K562 (cell line): ENCODE results near the gene IFT25. TPM values are rescaled to one million over a fixed set of nuclear protein-coding genes. Genes with fewer than 3 reads are reported as not detected.

Experiments
- ATAC-seq: fragments of 200-7000 bp; cut with Tn5 transposase; 3 replicates; pipeline ENCODE4 v1.9.1; 2020; ENCODE audit warnings: moderate library complexity
- BruUV-seq: library from RNA; stranded (reverse); fragments of 400-500 nt; replicated peaks from 2 replicates; lab custom pipeline; 2021; lab: Mats Ljungman, UMichigan
- CTCF ChIA-PET: fragments of 300-600 bp; formaldehyde crosslinking; extraction: SDS; loops from one replicate; lab custom pipeline; 2021; ENCODE audit warnings: low intra/inter-chr PET ratio; lab: Yijun Ruan, JAX
- POLR2A ChIA-PET: fragments of 300-600, 350-650 bp; sonication (Branson Sonifier 250); formaldehyde crosslinking; extraction: SDS; loops from one replicate; lab custom pipeline; 2021; ENCODE audit warnings: antibody characterized with exemption, inconsistent platforms; lab: Yijun Ruan, JAX
- DNase-seq, 4 experiments: peaks; one replicate each; pipeline versions ENCODE4 v3.0.0 to v3.0.0-alpha.2; 2011 to 2018; ENCODE audit warnings: low spot score in 3 of 4, mixed read lengths in 3 of 4; ENCODE audit errors: extremely low read depth in 1 of 4
- FAIRE-seq: peaks from 2 replicates; lab custom pipeline; 2011; peaks lifted over from hg19 to GRCh38; lab: Jason Lieb, UNC
- H2AFZ ChIP-seq: 2 replicates; pipeline ENCODE4 v1.6.0; 2011; ENCODE audit warnings: low read depth, low read length, control low read depth, inconsistent platforms
- H3K27ac ChIP-seq: fragments of 200-600 bp; 3 replicates; pipeline ENCODE4 v1.8.0; 2011; ENCODE audit warnings: low read depth, mild to moderate bottlenecking, control low read depth, inconsistent platforms, low read length, moderate library complexity, mixed read lengths; ENCODE audit errors: extremely low read depth
- H3K27me3 ChIP-seq, 2 experiments: fragments of 300-600 bp in 1 of 2; 2 replicates in 1 of 2; 3 replicates in 1 of 2; pipeline versions ENCODE4 v1.6.0 to v1.8.0; 2011; ENCODE audit warnings: inconsistent platforms in 2 of 2, low read length in 2 of 2, mild to moderate bottlenecking in 1 of 2, mixed read lengths in 1 of 2, moderate library complexity in 1 of 2; ENCODE audit not compliant: control insufficient read depth in 2 of 2, insufficient read depth in 2 of 2
- H3K36me3 ChIP-seq: fragments of 300-600 bp; 3 replicates; pipeline ENCODE4 v1.8.0; 2011; ENCODE audit warnings: mild to moderate bottlenecking, low read length, inconsistent platforms; ENCODE audit not compliant: control insufficient read depth, insufficient read depth
- H3K4me1 ChIP-seq, 2 experiments: fragments of 200-600 bp in 1 of 2; replicated peaks in 1 of 2; 2 replicates in 1 of 2; 3 replicates in 1 of 2; pipeline versions ENCODE4 v1.5.1 to v1.8.0; 2011; ENCODE audit warnings: inconsistent platforms in 2 of 2, low read length in 2 of 2, mild to moderate bottlenecking in 1 of 2, mixed read lengths in 1 of 2, moderate library complexity in 1 of 2; ENCODE audit not compliant: control insufficient read depth in 2 of 2, insufficient read depth in 2 of 2
- H3K4me2 ChIP-seq: 2 replicates; pipeline ENCODE4 v1.6.1; 2011; ENCODE audit warnings: low read length, control low read depth, inconsistent platforms, mixed read lengths; ENCODE audit not compliant: insufficient read depth
- H3K4me3 ChIP-seq: fragments of 200-600 bp; sonication (generic), shearing (Covaris generic); 2 replicates; pipeline ENCODE4 v1.5.1; 2016; ENCODE audit warnings: control low read depth, inconsistent platforms
- H3K79me2 ChIP-seq: fragments of 200-600 bp; 3 replicates; pipeline ENCODE4 v1.8.0; 2011; ENCODE audit warnings: low read length, inconsistent platforms; ENCODE audit not compliant: control insufficient read depth, insufficient read depth
- H3K9ac ChIP-seq, 2 experiments: 2 replicates each; pipeline versions ENCODE4 v1.6.0 to v1.6.1; 2011; ENCODE audit warnings: low read depth in 2 of 2, low read length in 2 of 2, control low read depth in 1 of 2, inconsistent platforms in 1 of 2, mild to moderate bottlenecking in 1 of 2, mixed read lengths in 1 of 2; ENCODE audit not compliant: insufficient read depth in 1 of 2
- H3K9me1 ChIP-seq: one replicate; pipeline ENCODE4 v1.6.0; 2011; ENCODE audit warnings: inconsistent platforms, mild to moderate bottlenecking, low read length, moderate library complexity; ENCODE audit not compliant: control insufficient read depth, insufficient read depth
- H3K9me3 ChIP-seq: replicated peaks from 2 replicates; pipeline ENCODE4 v1.5.1; 2011; ENCODE audit warnings: low read depth, low read length, inconsistent platforms; ENCODE audit not compliant: control insufficient read depth, insufficient read depth
- H4K20me1 ChIP-seq: replicated peaks from 2 replicates; pipeline ENCODE4 v1.6.1; 2011; ENCODE audit warnings: low read length, inconsistent platforms, mixed read lengths; ENCODE audit not compliant: control insufficient read depth, insufficient read depth
- C11orf30 ChIP-seq: fragments of 450-650 bp; IDR thresholded peaks from 2 replicates; pipeline ENCODE4 v1.6.1; 2016; ENCODE audit warnings: low read depth, mild to moderate bottlenecking
- HNRNPUL1 ChIP-seq: fragments of 200-400 bp; formaldehyde crosslinking; IDR thresholded peaks from 2 replicates; pipeline ENCODE4 v1.6.1; 2017; ENCODE audit warnings: low read length
- MECOM ChIP-seq: fragments of 250-450 bp; sonication (Bioruptor Pico); IDR thresholded peaks from 2 replicates; pipeline ENCODE4 v1.8.0; 2022; ENCODE audit warnings: inconsistent platforms
- SREBF2 ChIP-seq: sonication (generic); formaldehyde crosslinking; IDR thresholded peaks from 2 replicates; pipeline ENCODE4 v1.4.0; 2020; ENCODE audit warnings: mild to moderate bottlenecking, missing genetic modification reagents
- TOE1 ChIP-seq, 2 experiments: fragments of 450-650 bp in 1 of 2; sonication (generic) in 1 of 2; formaldehyde crosslinking in 1 of 2; IDR thresholded peaks; 2 replicates each; pipeline versions ENCODE4 v1.7.1 to v1.8.0; 2016 to 2022; ENCODE audit warnings: borderline replicate concordance in 2 of 2, mild to moderate bottlenecking in 2 of 2, antibody characterized with exemption in 1 of 2, inconsistent platforms in 1 of 2, low read depth in 1 of 2, missing genetic modification reagents in 1 of 2, moderate library complexity in 1 of 2
- U2AF1 ChIP-seq: fragments of 200-400 bp; formaldehyde crosslinking; optimal IDR thresholded peaks from 2 replicates; pipeline ENCODE3; 2017; ENCODE audit warnings: mild to moderate bottlenecking, low read depth, low read length, moderate library complexity
- ZC3H8 ChIP-seq: fragments of 450-650 bp; IDR thresholded peaks from 2 replicates; pipeline ENCODE4 v1.6.1; 2017
- ZNF316 ChIP-seq: fragments of 450-650 bp; IDR thresholded peaks from 2 replicates; pipeline ENCODE4 v1.6.1; 2016
- WGBS: fragments of 100-300 bp; shearing (Covaris generic); methylation state at CpG from one replicate; pipeline ENCODE4 v1.1.6; 2016; ENCODE audit warnings: low coverage, mixed read lengths; ENCODE audit not compliant: insufficient coverage; ENCODE audit errors: missing lambda C conversion rate; 5-methylcytosine and 5-hydroxymethylcytosine counted together
- in situ Hi-C: fragments of 300-500 bp; cut with MboI; formaldehyde crosslinking; loops from 4 replicates; pipeline ENCODE4 v1.15.0; 2018; ENCODE audit warnings: inconsistent platforms, mixed read lengths
- intact Hi-C: fragments of 100-400 bp; cut with micrococcal nuclease; formaldehyde crosslinking; loops from 2 replicates; pipeline ENCODE4 v1.14.2; 2022
- polyA plus RNA-seq, 8 experiments: library from polyadenylated mRNA; depleted of rRNA in 4 of 8; stranded (reverse) in 5 of 8; unstranded in 3 of 8; fragments of >200 nt; fragmentation: Nextera tagmentation in 2 of 8; fragmentation: Illumina TruSeq in 1 of 8; extraction: Ambion mirVana in 2 of 8; extraction: Trizol in 1 of 8; gene quantifications; 2 replicates each; pipeline versions ENCODE4 v1.2.1 to v1.2.3, GENCODE V29; 2011 to 2014; ENCODE audit warnings: inconsistent platforms in 1 of 8, missing spikeins in 1 of 8
- total RNA-seq, 7 experiments: library from RNA; depleted of rRNA in 6 of 7; stranded (reverse); fragments of >200 nt in 6 of 7; fragmentation: Illumina TruSeq in 2 of 7; extraction: Trizol in 2 of 7; gene quantifications; 2 replicates each; pipeline versions ENCODE4 v1.2.1 to v1.2.3, GENCODE V29; 2011 to 2021; ENCODE audit warnings: low replicate concordance in 1 of 7
- TF ChIP-seq, protein P1 (sequence below): sonication (generic); formaldehyde crosslinking; IDR thresholded peaks from 2 replicates; pipeline ENCODE4 v1.8.0; 2022; ENCODE audit warnings: mild to moderate bottlenecking, missing genetic modification reagents

Gene IFT25
- total and polyA plus RNA-seq, 9 of the 15 experiments (the other 6 are each of a cell fraction or from before 2014, with no cell fraction given) = 93.6 to 209 (median 167) TPM

DNA sequence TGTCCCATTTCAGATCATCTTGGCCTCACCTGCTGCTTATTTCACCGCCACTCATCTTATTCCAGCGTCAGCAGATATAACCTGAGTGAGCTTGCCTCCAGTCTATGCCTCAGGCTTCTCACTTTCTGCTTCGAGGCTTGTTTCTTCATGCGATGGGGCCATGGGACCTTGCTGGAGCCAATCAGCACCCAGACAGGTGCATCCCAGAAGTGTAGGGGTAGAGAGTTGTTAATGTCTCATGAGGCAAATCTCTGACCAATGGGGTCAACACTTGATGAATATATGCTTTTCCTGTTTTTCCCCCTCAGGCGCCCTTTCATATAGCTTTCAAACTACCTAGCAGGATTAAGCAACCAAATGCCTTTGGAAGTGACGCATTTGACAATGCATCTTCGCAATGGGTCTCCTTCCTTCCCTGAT, 55.0 kb downstream of the IFT25 start:
- intact Hi-C loops = no loop called here
- in situ Hi-C loops = no loop called here
- H3K27ac ChIP-seq = peak overlapping the region; percentile 42; the same call in 1 of the 3 replicates

More for the DNA sequence above, 55.0 kb downstream of the IFT25 start:
- Histone ChIP-seq H3K4me2 (peak overlapping the region; percentile 99), H3K9me3 (no peaks in the 10 kb centered on the region), H3K27me3 (no peaks in the 10 kb centered on the region; a peak in 1 of 5 replicates), H3K9ac (peak overlapping the region; percentile 73 to 74; a peak in 3 of 4 replicates), H3K79me2 (0 out of 3 replicates have a peak, but pooled peaks cover 2% of the 10 kb centered on the region), H2AFZ (peak overlapping the region; percentile 86), H3K4me3 (no peak overlapping the region), H4K20me1 (no peaks in the 10 kb centered on the region), H3K9me1 (no peaks in the 10 kb centered on the region), H3K36me3 (no peaks in the 10 kb centered on the region), H3K4me1 (peaks cover 15 to 24% of the 10 kb centered on the region in 2 experiments; a peak in 4 of 5 replicates)
- ATAC-seq (no peak), DNase-seq (no peak), FAIRE-seq (no peak)
- 60% methylated on average over 7 of the region's 7 CpGs for WGBS
- no TSS peak for BruUV-seq
- TF ChIP-seq U2AF1 (no peak), HNRNPUL1 (0 out of 2 replicates have a peak, but pooled peaks have one; percentile 39), C11orf30 (peak; percentile 35; the same call in 1 of the 2 replicates), SREBF2 (CRISPR knock-in tag) (no peak), ZNF316 (peak; percentile 51; the same call in 1 of the 2 replicates), MECOM (CRISPR knock-in tag) (0 out of 2 replicates have a peak, but pooled peaks have one; percentile 3), TOE1 (IDR thresholded peaks at IDR 0.05; ENCODE audit: borderline replicate concordance) (no peak), TOE1 (CRISPR knock-in tag; IDR thresholded peaks at IDR 0.05; ENCODE audit: borderline replicate concordance, low read depth) (0 out of 2 replicates have a peak, but pooled peaks have one; percentile 30), ZC3H8 (no peak)
- TF ChIP-seq, protein P1, sequence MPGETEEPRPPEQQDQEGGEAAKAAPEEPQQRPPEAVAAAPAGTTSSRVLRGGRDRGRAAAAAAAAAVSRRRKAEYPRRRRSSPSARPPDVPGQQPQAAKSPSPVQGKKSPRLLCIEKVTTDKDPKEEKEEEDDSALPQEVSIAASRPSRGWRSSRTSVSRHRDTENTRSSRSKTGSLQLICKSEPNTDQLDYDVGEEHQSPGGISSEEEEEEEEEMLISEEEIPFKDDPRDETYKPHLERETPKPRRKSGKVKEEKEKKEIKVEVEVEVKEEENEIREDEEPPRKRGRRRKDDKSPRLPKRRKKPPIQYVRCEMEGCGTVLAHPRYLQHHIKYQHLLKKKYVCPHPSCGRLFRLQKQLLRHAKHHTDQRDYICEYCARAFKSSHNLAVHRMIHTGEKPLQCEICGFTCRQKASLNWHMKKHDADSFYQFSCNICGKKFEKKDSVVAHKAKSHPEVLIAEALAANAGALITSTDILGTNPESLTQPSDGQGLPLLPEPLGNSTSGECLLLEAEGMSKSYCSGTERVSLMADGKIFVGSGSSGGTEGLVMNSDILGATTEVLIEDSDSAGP (CRISPR knock-in tag) = peak; percentile 78
- ChIA-PET POLR2A (interaction anchor here (0.7 to 1.4 kb wide), 5 partner anchors 11 to 54 kb away, joined by 3 to 9 read pairs (median 4); partner anchors contain the start of gene IFT25), CTCF (no interaction called here)
